ENCODE data around the gene NAA50.

NAA50 gene

GRCh38 chr3:113731694-113732093 lies 14.4 kb downstream of the NAA50 start:
- peaks cover 100% of the 10 kb centered on the region for H3K79me2 ChIP-seq (ENCODE audit: low read length)
- peaks cover 73% of the 10 kb centered on the region for H4K20me1 ChIP-seq (ENCODE audit: insufficient read depth, low read length)
- TF ChIP-seq CTCF (IDR thresholded peaks at IDR 0.05; ENCODE audit: low read depth, low read length) (no peak), EZH2phosphoT487 (IDR thresholded peaks at IDR 0.05; ENCODE audit: low read depth) (no peak)
- H2AFZ ChIP-seq (ENCODE audit: low read depth, low read length): no peak overlapping the region
- H3K4me2 ChIP-seq (ENCODE audit: low read length): no peak overlapping the region
- H3K27me3 ChIP-seq (ENCODE audit: low read depth, low read length): no peaks in the 10 kb centered on the region
- peaks cover 2% of the 10 kb centered on the region for H3K4me1 ChIP-seq (ENCODE audit: low read length)
- peaks cover 23% of the 10 kb centered on the region for H3K36me3 ChIP-seq (replicated peaks; ENCODE audit: low read depth, low read length)
- H3K9ac ChIP-seq (ENCODE audit: low read length): no peak overlapping the region
- H3K4me3 ChIP-seq (ENCODE audit: low read length): no peak overlapping the region
- no peaks in the 10 kb centered on the region for H3K9me3 ChIP-seq (ENCODE audit: insufficient read depth, low read length)
- no peak overlapping the region for H3K27ac ChIP-seq (ENCODE audit: low read length)

- no peak overlapping the region for H3K4me2 ChIP-seq (ENCODE audit: low read length)
- H3K4me1 ChIP-seq (ENCODE audit: low read length): no peaks in the 10 kb centered on the region
- H2AFZ ChIP-seq (ENCODE audit: low read depth, low read length): no peak overlapping the region
- peaks cover 100% of the 10 kb centered on the region for H3K79me2 ChIP-seq (ENCODE audit: low read length)
- no peak overlapping the region for H3K9ac ChIP-seq (ENCODE audit: low read length)
- peaks cover 23% of the 10 kb centered on the region for H3K36me3 ChIP-seq (replicated peaks; ENCODE audit: low read depth, low read length)
- H3K4me3 ChIP-seq (ENCODE audit: low read length): no peak overlapping the region
- H3K27ac ChIP-seq (ENCODE audit: low read length): no peak overlapping the region
- TF ChIP-seq CTCF (IDR thresholded peaks at IDR 0.05; ENCODE audit: low read depth, low read length): no peak
- no peak for TF ChIP-seq EZH2phosphoT487 (IDR thresholded peaks at IDR 0.05; ENCODE audit: low read depth)
- H4K20me1 ChIP-seq (ENCODE audit: insufficient read depth, low read length): peaks cover 63% of the 10 kb centered on the region
- no peaks in the 10 kb centered on the region for H3K9me3 ChIP-seq (ENCODE audit: insufficient read depth, low read length)
- no peaks in the 10 kb centered on the region for H3K27me3 ChIP-seq (ENCODE audit: low read depth, low read length)
Measured at GRCh38 chr3:113730550-113730949, 15.5 kb downstream of the NAA50 start.

GRCh38 chr3:113728661-113729060 lies 17.4 kb downstream of the NAA50 start:
- peaks cover 100% of the 10 kb centered on the region for H3K79me2 ChIP-seq (ENCODE audit: low read length)
- no peaks in the 10 kb centered on the region for H3K4me1 ChIP-seq (ENCODE audit: low read length)
- H3K36me3 ChIP-seq (replicated peaks; ENCODE audit: low read depth, low read length): peaks cover 23% of the 10 kb centered on the region
- no peaks in the 10 kb centered on the region for H3K9me3 ChIP-seq (ENCODE audit: insufficient read depth, low read length)
- no peak overlapping the region for H3K4me2 ChIP-seq (ENCODE audit: low read length)
- H4K20me1 ChIP-seq (ENCODE audit: insufficient read depth, low read length): peaks cover 58% of the 10 kb centered on the region
- no peak overlapping the region for H3K9ac ChIP-seq (ENCODE audit: low read length)
- H3K4me3 ChIP-seq (ENCODE audit: low read length): no peak overlapping the region
- TF ChIP-seq CTCF (IDR thresholded peaks at IDR 0.05; ENCODE audit: low read depth, low read length): no peak
- no peak for TF ChIP-seq EZH2phosphoT487 (IDR thresholded peaks at IDR 0.05; ENCODE audit: low read depth)
- no peak overlapping the region for H2AFZ ChIP-seq (ENCODE audit: low read depth, low read length)
- H3K27me3 ChIP-seq (ENCODE audit: low read depth, low read length): no peaks in the 10 kb centered on the region
- H3K27ac ChIP-seq (ENCODE audit: low read length): no peak overlapping the region

- H3K4me2 ChIP-seq (ENCODE audit: low read length): no peak overlapping the region
- no peak for TF ChIP-seq CTCF (IDR thresholded peaks at IDR 0.05; ENCODE audit: low read depth, low read length)
- no peak for TF ChIP-seq EZH2phosphoT487 (IDR thresholded peaks at IDR 0.05; ENCODE audit: low read depth)
Measured at GRCh38 chr3:113721636-113722035, 24.4 kb downstream of the NAA50 start.

More at GRCh38 chr3:113721636-113722035, 24.4 kb downstream of the NAA50 start:
- H3K27ac ChIP-seq (ENCODE audit: low read length): no peak overlapping the region
- H3K4me3 ChIP-seq (ENCODE audit: low read length): no peak overlapping the region
- no peak overlapping the region for H3K9ac ChIP-seq (ENCODE audit: low read length)
- peaks cover 51% of the 10 kb centered on the region for H3K36me3 ChIP-seq (replicated peaks; ENCODE audit: low read depth, low read length)
- peaks cover 20% of the 10 kb centered on the region; the same call in 1 of the 2 replicates for H4K20me1 ChIP-seq (ENCODE audit: insufficient read depth, low read length)
- peaks cover 43% of the 10 kb centered on the region for H3K79me2 ChIP-seq (ENCODE audit: low read length)
- H3K27me3 ChIP-seq (ENCODE audit: low read depth, low read length): no peaks in the 10 kb centered on the region
- H3K4me1 ChIP-seq (ENCODE audit: low read length): no peaks in the 10 kb centered on the region
- H3K9me3 ChIP-seq (ENCODE audit: insufficient read depth, low read length): no peaks in the 10 kb centered on the region
- no peak overlapping the region for H2AFZ ChIP-seq (ENCODE audit: low read depth, low read length)

All from OCI-LY3 (cell line).